Left renal cortex interstitium (tissue), 4 donors: Measurements from ENCODE around the gene IQSEC1. TPM values are rescaled to one million over a fixed set of nuclear protein-coding genes. Genes with fewer than 3 reads are reported as not detected.

Experiments
- DNase-seq, 4 donors: peaks; one replicate each; pipeline ENCODE4 v3.0.0-alpha.2; 2013; ENCODE audit warnings: low read depth in 4 of 4, low spot score in 2 of 4, missing footprints in 1 of 4
- polyA plus RNA-seq, 4 donors: library from polyadenylated mRNA; unstranded; fragments of 120-200 nt; gene quantifications; one replicate each; pipeline ENCODE4 v1.2.1, GENCODE V29; 2013; ENCODE audit not compliant: insufficient read length in 4 of 4

IQSEC1 gene
- polyA plus RNA-seq, result 10 to 100 TPM; 27.0 to 42.2 (median 33.0) TPM

GRCh38 chr3:13073326-13074005 is at the start of gene IQSEC1:
IQSEC1 (minus strand) TSS chr3:13073429; CDS start chr3:13073014, 415 bp downstream.
- peak in 1 of 4 donors; percentile 51 for DNase-seq

- DNase-seq, result no peak
Measured at GRCh38 chr3:13122081-13123012, 49.1 kb upstream of the IQSEC1 start.

GRCh38 chr3:13121553-13122001 is 48.3 kb upstream of the IQSEC1 start:
- DNase-seq, result no peak

- no peak for DNase-seq
Measured at GRCh38 chr3:13120928-13121552, 47.8 kb upstream of the IQSEC1 start.

- no peak for DNase-seq
Measured at GRCh38 chr3:13120289-13120927, 47.2 kb upstream of the IQSEC1 start.

- DNase-seq, result no peak
Measured at GRCh38 chr3:13119471-13120220, 46.4 kb upstream of the IQSEC1 start.

GRCh38 chr3:13116426-13116825 is 43.2 kb upstream of the IQSEC1 start:
- DNase-seq, result no peak

GRCh38 chr3:13115991-13116390 is 42.8 kb upstream of the IQSEC1 start:
- DNase-seq, result no peak

GRCh38 chr3:13115576-13115910 is 42.3 kb upstream of the IQSEC1 start:
- no peak for DNase-seq

GRCh38 chr3:13114811-13115575 is 41.8 kb upstream of the IQSEC1 start:
- no peak for DNase-seq

GRCh38 chr3:13113346-13114330 is 40.4 kb upstream of the IQSEC1 start:
- no peak for DNase-seq

GRCh38 chr3:13112521-13113345 is 39.5 kb upstream of the IQSEC1 start:
- no peak for DNase-seq

GRCh38 chr3:13111873-13112520 is 38.8 kb upstream of the IQSEC1 start:
- DNase-seq, result no peak

- no peak for DNase-seq
Measured at GRCh38 chr3:13111173-13111872, 38.1 kb upstream of the IQSEC1 start.

- peak in 2 of 4 donors; percentile 47 to 66 for DNase-seq
Measured at GRCh38 chr3:13110678-13111116, 37.5 kb upstream of the IQSEC1 start.

GRCh38 chr3:13109516-13109915 is 36.3 kb upstream of the IQSEC1 start:
- no peak for DNase-seq
